GM15510 (cell line): ENCODE data around the gene TPCN2.

ENCODE experiments used
- POLR2A ChIP-seq: IDR thresholded peaks from 3 replicates; pipeline ENCODE4 v1.6.1; 2011; ENCODE audit warnings: borderline replicate concordance; ENCODE audit not compliant: insufficient read length; ENCODE audit errors: extremely low read depth

The TPCN2 gene

DNA sequence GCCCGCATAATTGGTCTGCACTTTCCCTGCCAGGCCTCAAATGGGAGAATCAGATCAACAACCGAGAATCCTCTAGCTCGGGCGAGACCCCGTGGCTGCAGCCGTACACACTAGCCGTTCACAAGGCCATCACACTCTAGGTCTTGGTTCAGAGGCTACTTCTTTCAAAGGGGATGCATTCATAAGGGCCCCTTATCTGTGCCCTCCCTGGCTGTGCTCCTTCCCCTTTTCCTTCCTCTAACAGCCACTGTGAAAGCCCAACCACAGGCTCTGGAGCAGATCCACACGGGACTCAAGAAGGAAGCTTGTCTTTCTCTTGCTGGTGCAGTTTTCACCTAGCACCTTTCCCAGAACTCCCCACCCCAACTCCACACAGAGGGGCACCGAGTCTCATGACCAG is 131.5 kb downstream of the TPCN2 start:
- no peak for TF ChIP-seq POLR2A

DNA sequence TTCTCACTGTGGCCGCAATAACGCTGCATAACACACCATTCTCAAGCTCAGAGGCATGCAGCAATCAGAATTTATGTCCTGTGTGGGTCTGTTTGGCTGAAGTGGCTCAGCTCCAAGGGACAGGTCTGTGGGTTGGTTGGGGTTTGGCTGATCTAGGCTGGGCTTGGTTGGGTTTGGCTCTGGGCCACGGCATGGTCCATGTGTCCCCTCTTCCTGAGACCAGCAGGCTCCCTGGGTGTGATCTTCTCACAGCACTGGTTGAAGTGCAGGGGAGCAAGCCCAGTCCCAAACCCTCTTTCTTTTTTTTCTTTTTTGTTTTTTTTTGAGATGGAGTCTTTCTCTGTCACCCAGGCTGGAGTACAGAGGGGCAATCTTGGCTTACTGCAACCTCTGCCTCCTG is 132.0 kb downstream of the TPCN2 start:
- TF ChIP-seq POLR2A: no peak

DNA sequence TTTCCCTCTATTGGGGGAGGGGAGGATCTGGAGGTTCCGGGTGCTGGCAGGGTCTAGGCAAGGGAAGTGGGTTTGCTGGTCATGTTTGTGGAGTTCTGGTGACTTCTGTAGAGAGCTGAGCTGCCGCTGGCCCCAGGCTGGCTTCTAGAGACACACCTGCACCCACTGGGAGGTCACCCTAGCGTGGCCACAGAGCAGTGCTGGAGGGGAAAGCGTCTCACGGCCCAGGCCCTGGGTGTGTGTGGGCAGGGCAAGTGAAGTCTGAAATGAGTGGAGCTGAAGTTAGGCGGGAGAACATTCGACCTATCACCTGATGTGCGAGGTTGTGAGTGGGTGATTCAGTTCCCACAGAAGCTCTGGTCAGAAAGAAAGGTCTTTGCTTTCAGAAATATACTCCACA is 134.9 kb downstream of the TPCN2 start:
- TF ChIP-seq POLR2A: no peak
